DND-41 (cell line): ENCODE results near the gene C1orf167.

Experiments
- CTCF ChIP-seq: IDR thresholded peaks from 2 replicates; pipeline ENCODE4 v1.5.1; 2012; ENCODE audit warnings: borderline replicate concordance, low read length, moderate library complexity, mild to moderate bottlenecking; ENCODE audit not compliant: poor library complexity, severe bottlenecking; ENCODE audit errors: extremely low read depth
- EZH2 ChIP-seq: IDR thresholded peaks from 3 replicates; pipeline ENCODE4 v1.6.1; 2012; ENCODE audit warnings: borderline replicate concordance, low read depth, mild to moderate bottlenecking, moderate library complexity, low read length, inconsistent platforms; ENCODE audit not compliant: severe bottlenecking

- TF ChIP-seq CTCF = no peak
- no peak for TF ChIP-seq EZH2
These were observed 44.4 kb downstream of the C1orf167 start for GRCh38 chr1:11806307-11806936.
